HG03139 (cell line): ENCODE data around the gene MT1M.
"Not testable (repeated sequence)": the region's sequence is repeated elsewhere in the genome, so short reads cannot be mapped to it uniquely, and the experiment has no call there.

ENCODE experiments used
- ATAC-seq: cut with Tn5 transposase; IDR thresholded peaks from one replicate; pipeline ENCODE4 v1.9.1; 2021; ENCODE audit not compliant: unreplicated experiment

Gene MT1M

DNA sequence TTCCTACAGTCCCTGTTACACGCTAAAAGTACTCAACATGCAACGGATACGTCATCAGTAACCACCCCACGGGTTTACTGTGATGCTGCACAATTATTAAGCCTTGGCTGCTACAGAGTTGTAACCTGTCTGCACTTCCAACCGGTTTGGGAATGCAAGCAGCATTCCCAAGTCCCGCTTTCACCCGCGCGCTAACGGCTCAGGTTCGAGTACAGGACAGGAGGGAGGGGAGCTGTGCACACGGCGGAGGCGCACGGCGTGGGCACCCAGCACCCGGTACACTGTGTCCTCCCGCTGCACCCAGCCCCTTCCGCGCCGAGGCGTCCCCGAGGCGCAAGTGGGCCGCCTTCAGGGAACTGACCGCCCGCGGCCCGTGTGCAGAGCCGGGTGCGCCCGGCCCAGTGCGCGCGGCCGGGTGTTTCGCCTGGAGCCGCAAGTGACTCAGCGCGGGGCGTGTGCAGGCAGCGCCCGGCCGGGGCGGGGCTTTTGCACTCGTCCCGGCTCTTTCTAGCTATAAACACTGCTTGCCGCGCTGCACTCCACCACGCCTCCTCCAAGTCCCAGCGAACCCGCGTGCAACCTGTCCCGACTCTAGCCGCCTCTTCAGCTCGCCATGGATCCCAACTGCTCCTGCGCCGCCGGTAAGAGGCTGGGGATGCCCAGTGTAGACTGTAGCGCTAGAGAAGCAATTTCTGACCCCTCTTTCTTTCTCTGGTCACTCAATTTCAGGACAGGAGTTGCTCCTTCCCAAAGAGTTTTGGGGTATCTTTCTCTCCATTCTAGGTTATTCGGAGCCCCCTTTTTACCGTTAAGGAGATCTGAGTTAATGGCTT, 24.2 kb upstream of the MT1M start, which contains the start of gene MT2A:
Gene MT2A, plus strand, starts transcription at position 542 of the 833 bp plus-strand sequence. Its CDS starts 72 bp downstream, at position 614.
- peak; percentile 90 for ATAC-seq

DNA sequence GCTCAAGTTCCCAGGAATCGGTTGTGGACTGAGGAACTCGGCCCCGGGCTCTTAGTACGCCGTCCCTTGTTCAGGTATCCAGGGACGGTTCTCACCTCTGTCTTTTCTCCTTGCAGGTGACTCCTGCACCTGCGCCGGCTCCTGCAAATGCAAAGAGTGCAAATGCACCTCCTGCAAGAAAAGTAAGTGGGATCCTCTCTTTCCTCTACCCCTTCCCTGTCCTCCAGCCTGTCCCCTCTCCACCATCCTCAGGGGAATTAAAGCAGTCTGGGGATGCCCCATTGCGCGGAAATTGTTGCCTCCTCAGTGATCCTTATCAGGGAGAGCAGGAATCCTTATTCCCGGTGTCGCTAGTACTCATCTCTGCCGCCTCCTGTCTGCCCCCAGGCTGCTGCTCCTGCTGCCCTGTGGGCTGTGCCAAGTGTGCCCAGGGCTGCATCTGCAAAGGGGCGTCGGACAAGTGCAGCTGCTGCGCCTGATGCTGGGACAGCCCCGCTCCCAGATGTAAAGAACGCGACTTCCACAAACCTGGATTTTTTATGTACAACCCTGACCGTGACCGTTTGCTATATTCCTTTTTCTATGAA, 23.5 kb upstream of the MT1M start:
- ATAC-seq: no peak

DNA sequence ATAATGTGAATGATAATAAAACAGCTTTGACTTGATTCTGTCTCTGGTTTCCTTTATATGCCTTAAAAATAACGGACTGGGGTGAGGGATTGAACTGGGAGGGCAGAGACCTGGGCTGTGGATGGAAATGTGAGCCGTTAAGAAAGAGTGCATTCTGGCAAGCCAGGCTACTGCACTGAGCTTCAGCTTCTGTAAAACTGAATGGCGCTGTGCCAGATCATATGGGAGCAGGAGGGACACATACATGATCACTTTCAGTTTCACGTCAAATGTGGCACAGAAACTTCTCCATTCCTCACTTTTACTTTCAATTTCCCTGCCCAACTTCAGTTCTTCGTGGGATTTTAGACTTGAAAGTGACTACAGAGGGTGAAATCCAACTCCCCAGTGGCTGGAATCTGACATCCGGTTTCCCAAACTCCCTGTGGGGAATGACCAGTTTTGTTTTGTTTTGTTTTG, 23.0 kb upstream of the MT1M start:
- no peak for ATAC-seq

DNA sequence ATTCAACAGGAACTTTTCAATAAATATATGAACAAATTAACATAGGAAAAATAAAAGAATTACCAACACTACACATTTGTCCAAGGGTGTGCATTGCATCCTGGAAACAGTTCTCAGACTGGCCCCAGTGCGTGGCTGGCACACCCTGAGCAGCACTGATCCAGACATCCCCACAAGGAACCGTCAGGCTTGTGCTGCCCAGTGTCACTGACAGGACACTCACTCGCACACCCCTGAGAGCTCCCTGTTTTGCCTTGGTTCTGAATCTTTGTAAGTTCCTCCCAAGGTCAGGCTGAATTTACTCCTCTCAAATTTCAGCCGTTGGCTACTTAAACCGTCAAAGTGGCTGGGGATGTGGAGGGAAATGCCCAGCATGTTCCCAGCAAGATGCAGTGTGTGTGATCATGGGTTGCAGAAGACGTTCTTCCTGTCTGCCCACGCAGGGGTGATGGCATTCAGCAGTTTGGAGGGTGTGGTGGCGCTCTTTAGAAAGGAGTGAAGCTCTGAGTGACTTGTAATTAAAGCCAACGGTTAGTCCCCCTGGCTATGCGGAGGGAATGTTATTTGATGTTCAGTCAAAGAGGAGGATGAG, 22.3 kb upstream of the MT1M start:
- ATAC-seq: no peak

DNA sequence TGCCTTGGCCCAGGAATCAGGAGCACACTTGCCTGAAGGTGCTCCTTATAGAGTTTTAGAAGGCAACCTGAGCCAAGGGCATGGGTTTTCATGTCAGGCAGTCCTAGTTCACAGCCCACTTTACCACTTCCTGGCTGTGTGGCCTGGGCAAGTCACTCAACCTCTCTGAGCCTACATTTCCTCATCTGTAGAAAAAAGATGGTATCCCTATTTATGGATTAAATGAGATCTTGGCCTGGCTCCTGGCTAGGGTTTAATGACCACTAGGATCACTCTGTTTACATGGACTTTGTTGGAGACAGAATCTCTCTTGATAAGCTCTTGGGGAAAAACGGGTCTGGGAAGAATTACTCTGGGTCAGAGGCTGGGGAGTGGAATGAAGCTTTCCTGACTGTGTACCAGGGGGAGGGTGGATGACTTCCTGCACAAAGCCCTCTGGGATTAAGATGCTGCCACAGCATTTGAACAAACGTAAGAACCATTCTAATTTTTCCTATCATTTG, 21.8 kb upstream of the MT1M start:
- ATAC-seq: no peak

DNA sequence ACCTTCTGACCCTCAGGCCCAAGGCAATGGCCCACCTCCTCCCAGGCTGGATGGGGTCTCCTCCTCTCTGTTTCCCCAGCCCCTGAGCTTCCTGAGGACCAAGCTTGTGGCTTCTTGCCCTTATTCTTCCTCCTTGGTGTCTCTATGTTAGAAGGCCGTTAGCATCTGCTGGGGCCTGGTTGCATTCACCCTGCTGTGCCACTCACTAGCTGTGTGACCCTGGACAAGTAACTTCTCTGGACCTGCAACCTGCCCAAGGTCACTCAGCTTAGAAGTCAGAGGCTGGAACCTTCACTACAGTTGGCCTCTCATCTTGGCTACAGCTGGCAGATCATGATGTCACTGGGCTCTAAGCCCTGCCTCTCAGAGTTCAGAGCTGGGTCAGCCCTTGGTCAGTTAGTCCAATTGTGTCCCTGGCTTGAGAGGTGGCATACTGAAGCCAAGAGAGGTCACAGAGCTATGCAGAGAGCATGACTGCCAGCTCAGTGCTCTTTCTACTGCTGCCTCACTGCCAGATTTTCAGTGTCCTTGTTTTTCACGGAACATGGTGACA, 21.1 kb upstream of the MT1M start:
- ATAC-seq: no peak

DNA sequence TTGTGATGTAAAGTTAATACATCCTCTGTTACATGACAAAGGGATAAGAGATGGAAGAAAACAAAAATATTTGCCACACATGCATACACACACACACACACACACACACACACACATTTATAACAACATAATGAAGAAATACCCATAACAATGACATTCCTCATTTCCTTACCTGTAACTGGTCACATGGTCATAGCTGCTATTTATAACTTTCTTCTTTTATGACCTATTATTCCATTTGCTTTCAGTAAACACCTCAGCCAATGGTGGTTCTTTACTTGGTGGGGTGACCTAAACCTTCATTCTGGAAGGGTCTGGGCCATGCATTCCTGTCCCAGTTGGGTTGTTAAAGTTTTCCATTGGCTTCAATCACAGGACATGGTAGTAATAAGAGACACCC, 18.8 kb upstream of the MT1M start:
- no peak for ATAC-seq

DNA sequence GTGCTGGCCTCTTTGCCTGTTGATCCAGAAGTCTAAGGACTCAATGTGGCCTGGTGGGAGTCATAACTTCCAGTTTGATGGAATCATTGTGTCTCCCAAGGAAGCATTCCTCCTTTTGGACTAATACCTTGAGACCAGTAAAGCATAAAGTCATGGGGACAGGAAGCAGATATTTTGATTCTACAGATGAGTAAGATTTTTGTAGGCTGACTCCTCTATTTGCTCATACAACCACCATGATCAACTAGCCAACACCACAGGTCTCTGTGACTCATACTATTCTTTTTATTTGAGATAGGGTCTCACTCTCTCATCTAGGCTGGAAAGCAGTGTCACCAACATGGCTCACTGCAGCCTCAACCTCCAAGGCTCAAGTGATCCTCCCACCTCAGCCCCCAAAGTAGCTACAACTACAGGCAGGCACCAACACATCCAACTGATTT, 17.9 kb upstream of the MT1M start:
- ATAC-seq: no peak

DNA sequence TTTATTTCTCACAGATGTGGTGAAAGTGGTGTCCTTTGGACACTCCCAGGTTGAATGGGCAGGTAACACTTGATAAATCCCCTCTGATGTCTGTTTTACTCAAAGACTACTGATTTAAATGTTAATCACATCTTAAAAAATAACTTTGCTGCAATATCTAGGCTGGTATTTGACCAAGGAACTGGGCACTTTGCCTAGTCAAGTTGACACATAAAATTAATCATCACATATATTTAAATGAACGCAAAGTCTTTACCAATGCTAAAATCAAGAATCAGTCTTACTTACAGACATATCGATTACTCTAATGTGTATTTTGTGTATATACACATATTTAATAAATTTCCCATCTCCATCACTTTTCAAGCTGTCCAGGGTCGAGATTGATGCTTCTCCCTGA, 17.1 kb upstream of the MT1M start:
- no peak for ATAC-seq

DNA sequence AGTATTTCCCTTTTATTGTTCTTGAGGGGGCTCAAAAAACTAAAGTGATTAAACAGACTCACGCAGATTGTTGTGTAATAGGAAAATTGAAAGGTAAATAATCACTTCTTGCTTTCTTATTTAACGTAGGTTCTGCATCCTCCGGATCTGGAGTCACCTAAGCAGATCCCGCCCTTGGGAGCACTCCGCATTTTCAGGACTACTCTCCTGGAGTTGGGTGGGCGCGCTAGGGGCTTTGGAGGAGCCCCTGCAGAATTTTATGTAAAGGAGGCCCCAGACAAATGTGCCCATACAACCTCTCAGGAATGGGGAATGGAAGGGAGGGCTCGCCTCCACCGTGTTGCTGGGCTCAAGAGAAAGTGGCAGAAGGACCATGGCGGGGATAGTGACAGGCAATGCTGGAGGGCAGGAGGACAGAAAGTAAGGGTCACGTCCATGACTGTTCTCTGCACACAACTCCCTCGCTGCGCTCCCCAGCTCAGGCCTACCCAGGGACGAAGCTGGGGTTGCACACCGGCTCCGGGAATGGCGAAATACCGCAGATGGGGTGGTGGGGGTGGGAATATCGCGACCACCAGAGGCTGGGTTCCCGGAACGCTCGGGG, 15.7 kb upstream of the MT1M start:
- no peak for ATAC-seq

DNA sequence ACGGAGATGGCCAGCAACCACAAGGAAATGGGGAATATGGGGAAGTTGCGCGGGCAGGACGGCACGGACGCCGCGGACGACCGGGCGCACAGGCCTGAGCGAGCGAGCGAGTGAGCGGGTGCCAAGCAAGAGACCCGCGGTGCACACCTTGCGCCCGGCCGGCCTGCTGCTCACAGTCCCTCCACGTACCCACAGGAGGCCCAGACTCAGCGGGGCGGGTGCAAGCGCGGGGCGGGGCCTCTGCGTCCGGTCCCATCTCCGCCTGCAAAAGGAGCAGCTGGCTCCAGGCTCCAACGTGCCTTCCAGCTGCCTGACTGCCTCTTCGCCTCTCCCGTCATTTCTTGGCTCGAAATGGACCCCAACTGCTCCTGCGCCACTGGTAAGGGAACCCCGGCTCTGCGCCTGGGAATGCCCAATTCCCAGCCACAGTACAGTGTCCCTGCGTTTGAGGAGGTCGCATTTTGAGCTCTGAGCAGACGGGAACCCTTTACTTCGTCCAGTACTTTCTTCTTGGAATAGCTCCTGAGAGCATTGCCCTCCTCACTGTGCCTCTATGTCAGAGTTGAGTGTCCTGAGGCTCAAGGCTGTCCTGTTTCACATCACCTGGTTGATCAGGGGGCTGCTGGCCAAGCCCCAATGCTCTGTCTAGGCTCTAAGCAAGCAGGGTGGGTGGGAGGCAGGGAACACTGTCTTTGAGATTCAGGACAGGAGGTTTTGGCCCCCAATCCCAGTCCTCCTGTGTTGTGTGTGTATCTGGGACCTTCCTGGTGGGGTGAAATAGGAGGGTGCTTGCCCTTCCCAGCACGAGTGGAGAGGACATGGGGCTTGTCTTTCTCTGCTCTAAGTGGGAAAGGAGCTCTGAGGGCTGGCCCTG, 15.0 kb upstream of the MT1M start:
- ATAC-seq: no peak

DNA sequence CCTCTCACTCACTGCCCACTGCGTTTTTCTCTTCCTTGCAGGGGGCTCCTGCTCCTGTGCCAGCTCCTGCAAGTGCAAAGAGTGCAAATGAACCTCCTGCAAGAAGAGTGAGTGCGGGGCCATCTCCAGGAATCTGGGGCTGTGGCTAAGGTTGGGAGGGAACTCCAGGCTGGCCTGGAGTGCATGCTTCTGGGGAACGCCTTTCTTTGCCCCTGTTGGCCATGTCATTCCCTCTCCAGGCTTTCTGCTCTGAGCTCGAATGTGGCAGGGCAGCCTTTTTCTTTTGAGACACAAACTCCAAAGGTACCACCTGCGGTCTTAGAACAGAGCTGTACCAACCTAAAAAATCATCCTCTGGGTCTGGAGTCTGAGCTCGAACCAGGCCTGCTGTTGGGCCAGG, 14.3 kb upstream of the MT1M start:
- no peak for ATAC-seq

DNA sequence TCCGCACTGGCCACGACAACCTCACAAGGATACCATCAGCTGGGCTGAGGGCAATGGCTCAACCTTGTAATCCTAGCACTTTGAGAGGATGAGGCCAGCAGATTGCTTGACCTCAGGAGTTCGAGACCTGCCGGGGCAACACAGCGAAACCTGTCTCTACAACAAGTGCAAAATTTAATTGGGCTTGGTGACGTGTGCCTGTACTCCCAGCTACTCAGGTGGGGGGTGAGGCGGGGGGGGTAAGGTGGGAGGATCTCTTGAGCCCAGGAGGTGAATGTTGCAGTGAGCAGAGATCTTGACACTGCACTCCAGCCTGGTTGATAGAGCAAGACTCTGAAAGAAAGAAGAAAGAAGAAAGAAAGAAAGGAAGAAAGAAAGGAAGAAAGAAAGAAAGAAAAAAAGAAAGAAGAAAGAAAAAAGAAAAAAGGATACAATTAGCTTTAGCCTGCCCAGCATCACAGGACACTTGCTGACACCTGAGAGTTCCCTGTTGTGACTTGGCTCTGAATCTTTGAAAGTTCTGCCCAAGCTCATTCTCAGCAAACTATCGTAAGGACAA, 12.0 kb upstream of the MT1M start:
- no peak for ATAC-seq

DNA sequence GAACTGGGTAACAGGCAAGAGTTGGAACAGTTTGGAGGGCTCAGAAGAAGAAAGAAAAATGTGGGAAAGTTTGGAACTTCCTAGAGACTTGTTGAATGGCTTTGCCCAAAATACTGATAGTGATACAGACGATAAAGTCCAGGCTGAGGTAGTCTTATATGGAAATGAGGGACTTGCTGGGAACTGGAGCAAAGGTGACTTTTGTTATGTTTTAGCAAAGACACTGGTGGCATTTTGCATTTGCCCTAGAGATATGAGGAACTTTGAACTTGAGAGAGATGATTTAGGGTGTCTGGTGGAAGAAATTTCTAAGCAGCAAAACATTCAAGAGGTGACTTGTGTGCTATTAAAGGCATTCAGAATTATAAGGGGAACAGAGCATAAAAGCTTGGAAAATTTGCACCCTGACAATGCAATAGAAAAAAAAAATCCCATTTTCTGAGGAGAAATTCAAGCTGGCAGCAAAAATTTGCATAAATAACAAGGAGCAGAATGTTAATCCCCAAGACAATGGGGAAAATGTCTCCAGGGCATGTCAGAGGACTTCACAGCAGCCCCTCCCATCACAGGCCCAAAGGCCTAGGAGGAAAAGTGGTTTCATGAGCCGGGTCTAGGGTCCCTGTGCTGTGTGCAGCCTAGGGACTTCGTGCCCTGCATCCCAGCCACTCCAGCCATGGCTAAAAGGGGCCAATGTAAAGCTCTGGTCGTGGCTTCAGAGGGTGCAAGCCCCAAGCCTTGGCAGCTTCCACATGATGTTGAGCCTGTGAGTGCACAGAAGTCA, 10.6 kb upstream of the MT1M start:
- not testable (repeated sequence) for ATAC-seq

DNA sequence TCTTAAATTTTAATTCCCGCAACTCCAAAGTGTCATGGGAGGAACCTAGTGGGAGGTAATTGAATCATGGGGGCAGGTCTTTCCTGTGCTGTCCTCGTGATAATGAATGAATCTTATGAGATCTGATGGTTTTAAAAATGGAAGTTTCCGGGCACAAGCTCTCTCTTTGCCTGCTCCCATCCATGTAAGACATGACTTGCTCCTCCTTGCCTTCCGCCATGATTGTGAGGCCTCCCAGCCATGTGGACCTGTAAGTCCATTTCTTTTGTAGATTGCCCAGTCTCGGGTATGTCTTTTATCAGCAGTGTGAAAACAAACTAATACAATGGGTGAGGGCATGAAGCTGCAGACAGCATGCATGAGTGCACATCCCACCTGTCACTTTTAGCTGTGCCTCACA, 9.3 kb upstream of the MT1M start:
- not testable (repeated sequence) for ATAC-seq

DNA sequence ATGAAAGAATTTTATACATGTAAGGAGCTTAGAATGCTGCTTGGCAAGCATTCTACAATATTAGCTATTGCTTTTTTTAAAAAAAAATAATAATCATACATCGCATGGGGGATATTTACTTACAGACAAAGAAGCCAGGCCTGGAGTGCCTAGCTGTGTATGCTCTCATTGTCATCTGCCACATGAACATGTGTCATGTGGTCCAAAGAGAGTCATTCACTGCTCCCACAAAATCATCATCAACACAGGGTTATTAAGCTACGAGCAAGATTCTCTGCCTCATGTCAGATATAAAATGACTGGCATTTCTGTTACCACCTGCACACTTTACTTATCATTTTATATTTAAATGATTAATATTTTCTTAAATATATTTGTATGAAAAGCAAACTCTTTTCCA, 8.8 kb upstream of the MT1M start:
- ATAC-seq: no peak

DNA sequence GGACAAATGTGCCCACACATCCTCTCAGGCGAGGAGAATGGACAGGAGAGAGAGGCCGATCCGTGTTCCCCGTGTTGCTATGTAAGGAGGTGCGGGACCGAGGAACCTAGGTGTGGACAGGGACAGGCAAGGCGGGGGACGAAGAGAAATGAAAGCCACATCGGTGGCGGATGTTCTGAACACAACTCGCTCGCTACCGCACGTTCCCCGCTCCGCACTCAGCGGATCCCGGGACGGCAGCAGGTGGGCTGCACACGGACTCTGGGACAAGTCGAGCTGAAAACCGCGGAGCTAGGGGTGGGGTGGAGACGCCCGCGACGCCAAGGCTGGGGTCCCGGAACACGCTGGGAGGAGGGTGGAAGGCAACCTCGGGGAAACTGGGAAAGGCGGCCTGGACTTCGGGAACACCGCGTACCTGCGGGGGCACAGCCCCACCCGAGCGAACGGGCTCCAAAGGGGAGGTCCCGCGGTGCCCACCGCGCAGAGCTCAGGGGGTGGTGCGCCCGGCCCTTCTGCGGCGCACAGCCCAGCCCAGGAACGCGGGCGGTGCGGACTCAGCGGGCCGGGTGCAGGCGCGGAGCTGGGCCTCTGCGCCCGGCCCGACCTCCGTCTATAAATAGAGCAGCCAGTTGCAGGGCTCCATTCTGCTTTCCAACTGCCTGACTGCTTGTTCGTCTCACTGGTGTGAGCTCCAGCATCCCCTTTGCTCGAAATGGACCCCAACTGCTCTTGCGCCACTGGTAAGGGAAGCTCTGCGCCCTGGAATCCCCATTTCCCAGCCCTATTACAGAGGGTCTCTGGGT, 7.1 kb upstream of the MT1M start, which contains the start of gene MT1E:
Gene MT1E, plus strand, starts transcription at position 642 of the 803 bp plus-strand sequence. Its CDS starts 71 bp downstream, at position 713.
- ATAC-seq: no peak
